ENCODE results near the gene CFL1.

The CFL1 gene

DNA sequence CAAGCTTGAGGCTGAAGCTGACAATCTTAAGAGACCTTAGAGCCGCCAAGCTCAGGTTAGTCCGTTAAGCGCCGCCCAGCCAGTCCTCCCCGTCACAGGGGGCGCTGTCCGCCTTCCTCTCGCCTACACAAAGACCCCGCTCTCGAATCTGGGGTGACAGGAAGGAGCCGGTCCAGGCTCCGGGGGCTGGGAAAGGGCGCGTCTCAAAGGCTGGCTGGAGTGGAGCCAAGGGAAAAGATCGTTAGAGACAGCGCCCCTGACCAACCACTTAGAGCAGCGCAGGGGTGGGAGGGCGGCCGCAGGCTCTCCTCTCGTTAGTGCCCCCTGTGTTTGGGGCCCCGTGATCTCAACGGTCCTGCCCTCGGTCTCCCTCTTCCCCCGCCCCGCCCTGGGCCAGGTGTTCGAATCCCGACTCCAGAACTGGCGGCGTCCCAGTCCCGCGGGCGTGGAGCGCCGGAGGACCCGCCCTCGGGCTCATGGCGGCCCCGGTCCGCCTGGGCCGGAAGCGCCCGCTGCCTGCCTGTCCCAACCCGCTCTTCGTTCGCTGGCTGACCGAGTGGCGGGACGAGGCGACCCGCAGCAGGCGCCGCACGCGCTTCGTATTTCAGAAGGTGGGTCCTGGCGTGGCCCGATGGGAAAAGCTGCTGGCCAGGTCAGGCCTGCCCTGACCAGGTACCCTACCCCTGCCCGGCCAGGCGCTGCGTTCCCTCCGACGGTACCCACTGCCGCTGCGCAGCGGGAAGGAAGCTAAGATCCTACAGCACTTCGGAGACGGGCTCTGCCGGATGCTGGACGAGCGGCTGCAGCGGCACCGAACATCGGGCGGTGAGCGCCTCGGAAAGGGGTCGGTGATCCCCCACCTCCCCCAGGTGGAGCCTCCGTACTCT lies 2.5 kb upstream of the CFL1 start, which contains the start of gene MUS81:
TSS of gene MUS81 (plus strand) at position 156 of the 887 bp plus-strand sequence. CDS start at position 477, 321 bp downstream.
- Histone ChIP-seq H3K9me2 (replicated peaks; ENCODE audit: control insufficient read depth, low read length) (no peaks in the 10 kb centered on the region), H3K4me2 (ENCODE audit: low read length) (peak within 1 kb of the TSS; percentile 93), H3K27ac (ENCODE audit: low read depth, low read length) (peak within 1 kb of the TSS; percentile 83), H4K20me1 (ENCODE audit: control insufficient read depth, insufficient read depth, low read depth, low read length) (peaks cover 13% of the 10 kb centered on the region), H3K79me2 (ENCODE audit: control insufficient read depth, low read length) (peaks cover 46% of the 10 kb centered on the region), H3K27me3 (ENCODE audit: control insufficient read depth, low read length) (no peaks in the 10 kb centered on the region), H3K4me1 (ENCODE audit: control insufficient read depth, low read length) (peaks cover 28% of the 10 kb centered on the region), H3K9me3 (ENCODE audit: control insufficient read depth, insufficient read depth, low read length) (no peaks in the 10 kb centered on the region), H3K4me3 (ENCODE audit: low read length) (peak within 1 kb of the TSS; percentile 88), H3K36me3 (ENCODE audit: control insufficient read depth, low read length) (peaks cover 69% of the 10 kb centered on the region), H3F3A (ENCODE audit: control insufficient read depth, insufficient read depth) (peaks cover 19% of the 10 kb centered on the region)
- TF ChIP-seq, protein P1, sequence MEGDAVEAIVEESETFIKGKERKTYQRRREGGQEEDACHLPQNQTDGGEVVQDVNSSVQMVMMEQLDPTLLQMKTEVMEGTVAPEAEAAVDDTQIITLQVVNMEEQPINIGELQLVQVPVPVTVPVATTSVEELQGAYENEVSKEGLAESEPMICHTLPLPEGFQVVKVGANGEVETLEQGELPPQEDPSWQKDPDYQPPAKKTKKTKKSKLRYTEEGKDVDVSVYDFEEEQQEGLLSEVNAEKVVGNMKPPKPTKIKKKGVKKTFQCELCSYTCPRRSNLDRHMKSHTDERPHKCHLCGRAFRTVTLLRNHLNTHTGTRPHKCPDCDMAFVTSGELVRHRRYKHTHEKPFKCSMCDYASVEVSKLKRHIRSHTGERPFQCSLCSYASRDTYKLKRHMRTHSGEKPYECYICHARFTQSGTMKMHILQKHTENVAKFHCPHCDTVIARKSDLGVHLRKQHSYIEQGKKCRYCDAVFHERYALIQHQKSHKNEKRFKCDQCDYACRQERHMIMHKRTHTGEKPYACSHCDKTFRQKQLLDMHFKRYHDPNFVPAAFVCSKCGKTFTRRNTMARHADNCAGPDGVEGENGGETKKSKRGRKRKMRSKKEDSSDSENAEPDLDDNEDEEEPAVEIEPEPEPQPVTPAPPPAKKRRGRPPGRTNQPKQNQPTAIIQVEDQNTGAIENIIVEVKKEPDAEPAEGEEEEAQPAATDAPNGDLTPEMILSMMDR (IDR thresholded peaks at IDR 0.05; ENCODE audit: low read depth, low read length, poor library complexity, severe bottlenecking), result peak; percentile 96
- no peak for TF ChIP-seq EZH2phosphoT487 (IDR thresholded peaks at IDR 0.05; ENCODE audit: borderline replicate concordance, low read length)

DNA sequence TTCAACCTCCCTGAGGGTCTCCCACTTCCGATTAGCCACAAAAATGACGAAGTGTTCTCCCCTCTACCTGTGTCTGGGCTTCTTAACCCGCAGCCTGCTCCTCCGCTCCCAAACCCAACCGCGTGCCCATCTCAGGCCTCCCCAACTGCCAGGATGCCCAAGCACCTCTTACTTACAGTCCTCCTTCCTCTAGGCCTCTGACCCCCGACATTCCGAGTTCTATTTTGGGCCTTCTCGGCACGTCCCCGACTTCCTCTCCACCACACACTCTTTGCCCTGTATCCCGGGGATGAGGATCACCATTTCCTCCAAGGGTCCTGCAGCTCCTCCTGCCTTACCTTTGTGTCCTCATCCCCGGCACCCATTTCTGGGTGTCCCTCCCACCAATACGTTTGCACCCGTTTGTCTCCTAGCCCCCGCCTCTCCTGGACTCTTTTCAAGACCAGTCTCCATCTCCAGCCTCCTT lies 1.9 kb upstream of the CFL1 start:
- H3K4me2 ChIP-seq (ENCODE audit: low read length), result peak overlapping the region; percentile 93
- no peaks in the 10 kb centered on the region for H3K9me2 ChIP-seq (replicated peaks; ENCODE audit: control insufficient read depth, low read length)
- H3K4me1 ChIP-seq (ENCODE audit: control insufficient read depth, low read length), result peaks cover 28% of the 10 kb centered on the region
- peaks cover 19% of the 10 kb centered on the region for H3F3A ChIP-seq (ENCODE audit: control insufficient read depth, insufficient read depth)
- TF ChIP-seq, protein P1 (IDR thresholded peaks at IDR 0.05; ENCODE audit: low read depth, low read length, poor library complexity, severe bottlenecking), result no peak
- TF ChIP-seq EZH2phosphoT487 (IDR thresholded peaks at IDR 0.05; ENCODE audit: borderline replicate concordance, low read length), result no peak
- H3K27me3 ChIP-seq (ENCODE audit: control insufficient read depth, low read length), result no peaks in the 10 kb centered on the region
- peaks cover 53% of the 10 kb centered on the region for H3K79me2 ChIP-seq (ENCODE audit: control insufficient read depth, low read length)
- H3K9me3 ChIP-seq (ENCODE audit: control insufficient read depth, insufficient read depth, low read length), result no peaks in the 10 kb centered on the region
- peaks cover 69% of the 10 kb centered on the region for H3K36me3 ChIP-seq (ENCODE audit: control insufficient read depth, low read length)
- peaks cover 20% of the 10 kb centered on the region for H4K20me1 ChIP-seq (ENCODE audit: control insufficient read depth, insufficient read depth, low read depth, low read length)
- H3K4me3 ChIP-seq (ENCODE audit: low read length), result peak overlapping the region; percentile 88
- peak overlapping the region; percentile 83 for H3K27ac ChIP-seq (ENCODE audit: low read depth, low read length)

DNA sequence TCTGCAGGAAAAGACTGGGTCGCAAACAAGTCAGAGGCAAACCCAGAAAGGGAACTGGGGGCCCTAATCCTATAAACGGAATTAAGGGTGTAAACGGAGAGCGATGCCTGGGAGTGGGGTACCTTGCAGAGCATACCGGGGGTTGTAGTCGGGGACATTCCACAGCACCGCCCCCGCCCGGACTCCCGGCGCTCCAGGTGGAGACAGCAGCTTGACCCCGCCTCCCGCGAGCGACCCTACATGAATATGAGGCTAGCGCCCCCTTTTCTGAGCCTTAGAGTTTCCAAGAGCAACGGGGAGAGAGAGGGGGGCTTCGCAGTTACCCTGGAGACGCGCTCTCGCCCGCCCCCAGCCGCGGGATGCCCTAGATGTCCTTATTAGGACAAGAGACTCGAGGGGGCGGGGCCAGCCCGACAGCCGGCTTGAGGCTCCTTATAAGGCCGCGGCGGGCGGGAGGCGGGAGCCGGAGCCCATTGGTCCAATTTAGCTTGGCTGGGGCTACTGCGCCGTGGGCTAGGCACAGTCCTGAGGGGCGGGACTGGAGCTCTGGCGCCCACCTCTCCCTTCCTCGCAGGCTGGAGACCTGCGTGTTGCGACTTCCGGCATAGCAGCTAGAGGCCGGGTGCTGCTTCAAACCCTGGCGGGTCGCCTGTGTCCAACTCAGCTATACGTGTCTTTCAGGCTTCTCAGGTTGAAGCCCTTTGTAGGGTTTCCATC lies 1.3 kb upstream of the CFL1 start:
- peak overlapping the region; percentile 88 for H3K4me3 ChIP-seq (ENCODE audit: low read length)
- TF ChIP-seq, protein P1 (IDR thresholded peaks at IDR 0.05; ENCODE audit: low read depth, low read length, poor library complexity, severe bottlenecking), result no peak
- no peak for TF ChIP-seq EZH2phosphoT487 (IDR thresholded peaks at IDR 0.05; ENCODE audit: borderline replicate concordance, low read length)
- peaks cover 58% of the 10 kb centered on the region for H3K79me2 ChIP-seq (ENCODE audit: control insufficient read depth, low read length)
- H4K20me1 ChIP-seq (ENCODE audit: control insufficient read depth, insufficient read depth, low read depth, low read length), result peaks cover 20% of the 10 kb centered on the region
- H3K9me2 ChIP-seq (replicated peaks; ENCODE audit: control insufficient read depth, low read length), result no peaks in the 10 kb centered on the region
- no peaks in the 10 kb centered on the region for H3K9me3 ChIP-seq (ENCODE audit: control insufficient read depth, insufficient read depth, low read length)
- peaks cover 28% of the 10 kb centered on the region for H3K4me1 ChIP-seq (ENCODE audit: control insufficient read depth, low read length)
- H3F3A ChIP-seq (ENCODE audit: control insufficient read depth, insufficient read depth), result peaks cover 19% of the 10 kb centered on the region
- peak overlapping the region; percentile 83 for H3K27ac ChIP-seq (ENCODE audit: low read depth, low read length)
- no peaks in the 10 kb centered on the region for H3K27me3 ChIP-seq (ENCODE audit: control insufficient read depth, low read length)
- H3K4me2 ChIP-seq (ENCODE audit: low read length), result peak overlapping the region; percentile 93
- peaks cover 69% of the 10 kb centered on the region for H3K36me3 ChIP-seq (ENCODE audit: control insufficient read depth, low read length)
